HepG2 (cell line): ENCODE results near the gene C3orf22. TPM values are rescaled to one million over a fixed set of nuclear protein-coding genes. Genes with fewer than 3 reads are reported as not detected.
A peak's percentile ranks its signal among the peaks of the same experiment; 100 is the strongest.

Experiments used
- CC2D1A ChIP-seq: sonication (generic); formaldehyde crosslinking; IDR thresholded peaks from 2 replicates; pipeline ENCODE4 v1.8.1; 2023; ENCODE audit warnings: mild to moderate bottlenecking, missing genetic modification reagents
- CENPX ChIP-seq: sonication (generic); formaldehyde crosslinking; IDR thresholded peaks from 2 replicates; pipeline ENCODE4 v1.9.0; 2021; ENCODE audit warnings: mild to moderate bottlenecking, missing genetic modification reagents, moderate library complexity
- CHD4 ChIP-seq: fragments of 200-600 bp; sonication (generic); IDR thresholded peaks from 2 replicates; pipeline ENCODE4 v1.7.0; 2017; ENCODE audit warnings: mild to moderate bottlenecking, low read length, borderline replicate concordance
- IKZF4 ChIP-seq: sonication (generic); formaldehyde crosslinking; IDR thresholded peaks from 2 replicates; pipeline ENCODE4 v1.5.1; 2020; ENCODE audit warnings: borderline replicate concordance, mild to moderate bottlenecking, low read depth, missing genetic modification reagents; ENCODE audit errors: not compliant biosample characterization
- POLR2G ChIP-seq: fragments of 200-400 bp; formaldehyde crosslinking; IDR thresholded peaks from 2 replicates; pipeline ENCODE4 v1.6.1; 2018; ENCODE audit warnings: mild to moderate bottlenecking, low read depth, low read length, moderate library complexity
- RNF219 ChIP-seq: sonication (generic); formaldehyde crosslinking; IDR thresholded peaks from 2 replicates; pipeline ENCODE4 v1.5.0; 2020; ENCODE audit warnings: mild to moderate bottlenecking, missing genetic modification reagents
- SKI ChIP-seq: fragments of 450-650 bp; IDR thresholded peaks from one replicate; pipeline ENCODE4 v1.6.1; 2018; ENCODE audit warnings: mild to moderate bottlenecking; ENCODE audit not compliant: partially characterized antibody
- SMARCE1 ChIP-seq: fragments of 450-650 bp; IDR thresholded peaks from 2 replicates; pipeline ENCODE4 v1.6.1; 2017; ENCODE audit warnings: borderline replicate concordance
- TARDBP ChIP-seq: sonication (generic); formaldehyde crosslinking; IDR thresholded peaks from 2 replicates; pipeline ENCODE4 v1.8.0; 2022; ENCODE audit warnings: mild to moderate bottlenecking, missing genetic modification reagents
- XBP1 ChIP-seq: sonication (generic); formaldehyde crosslinking; IDR thresholded peaks from 2 replicates; pipeline ENCODE4 v1.5.0; 2020; ENCODE audit warnings: missing genetic modification reagents
- ZHX1 ChIP-seq: sonication (generic); formaldehyde crosslinking; IDR thresholded peaks from 2 replicates; pipeline ENCODE4 v1.8.1; 2022; ENCODE audit warnings: low read depth, mild to moderate bottlenecking, missing genetic modification reagents
- ZNF501 ChIP-seq: sonication (generic); formaldehyde crosslinking; IDR thresholded peaks from 2 replicates; pipeline ENCODE4 v1.5.1; 2020; ENCODE audit warnings: mild to moderate bottlenecking, moderate library complexity, missing genetic modification reagents
- ZNF646 ChIP-seq: sonication (generic); formaldehyde crosslinking; IDR thresholded peaks from 2 replicates; pipeline ENCODE4 v1.9.0; 2021; ENCODE audit warnings: mild to moderate bottlenecking, missing genetic modification reagents
- ZNF691 ChIP-seq: sonication (generic); formaldehyde crosslinking; IDR thresholded peaks from 2 replicates; pipeline ENCODE4 v1.4.0; 2020; ENCODE audit warnings: missing genetic modification reagents, low read depth, mild to moderate bottlenecking, borderline replicate concordance
- ZNF83 ChIP-seq: sonication (generic); formaldehyde crosslinking; IDR thresholded peaks from 2 replicates; pipeline ENCODE4 v1.4.0; 2020; ENCODE audit warnings: missing genetic modification reagents, mild to moderate bottlenecking, borderline replicate concordance
- polyA plus RNA-seq, 8 experiments: library from polyadenylated mRNA; depleted of rRNA in 3 of 8; stranded (reverse) in 7 of 8; unstranded in 1 of 8; fragments of >200 nt; fragmentation: Illumina TruSeq in 4 of 8; extraction: Trizol in 4 of 8; gene quantifications; 2 replicates each; pipeline versions ENCODE4 v1.2.1 to v1.2.3, GENCODE V29; 2011 to 2016; ENCODE audit warnings: low read depth in 4 of 8, missing spikeins in 1 of 8, mixed read lengths in 1 of 8; ENCODE audit not compliant: insufficient read depth in 1 of 8
- total RNA-seq, 5 experiments: library from RNA; depleted of rRNA; stranded (reverse); fragments of >200 nt; fragmentation: Illumina TruSeq; extraction: Trizol; gene quantifications; 2 replicates each; pipeline ENCODE4 v1.2.3, GENCODE V29; 2016; ENCODE audit warnings: low read depth in 1 of 5

The C3orf22 gene
- total and polyA plus RNA-seq, 2 of the 13 experiments (the other 11 are each of a cell fraction or from before 2014, with no cell fraction given) = not detected

DNA sequence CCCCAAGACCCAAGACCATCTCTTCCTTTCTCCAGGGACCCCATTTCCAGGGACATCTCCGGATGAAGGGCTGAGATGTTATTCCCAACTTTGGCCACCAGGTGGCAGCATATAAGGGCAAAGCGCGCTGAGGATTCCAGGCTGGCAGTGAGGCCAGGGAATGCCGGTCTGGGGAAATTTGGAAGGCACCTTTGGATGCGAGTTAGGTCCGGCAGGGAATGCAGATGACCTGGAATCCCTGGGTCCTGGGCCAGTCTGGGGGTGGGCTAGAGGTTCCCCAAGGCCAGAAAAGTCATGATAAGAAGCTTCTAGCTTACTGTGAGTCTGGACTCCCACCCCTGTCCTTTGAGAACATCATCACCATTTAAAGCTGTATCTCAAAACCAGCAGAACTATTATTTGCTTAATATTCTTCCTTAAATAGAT is 36.4 kb downstream of the C3orf22 start (continued):
- TF ChIP-seq ZNF691 (CRISPR knock-in tag) (no peak), RNF219 (CRISPR knock-in tag) (no peak), XBP1 (CRISPR knock-in tag) (no peak), CC2D1A (CRISPR knock-in tag) (no peak), TARDBP (CRISPR knock-in tag) (0 out of 2 replicates have a peak, but pooled peaks have one; percentile 58), SMARCE1 (no peak), SKI (no peak), ZNF501 (CRISPR knock-in tag) (no peak), IKZF4 (no peak), CENPX (CRISPR knock-in tag) (no peak), CHD4 (no peak), ZNF83 (CRISPR knock-in tag) (no peak), ZNF646 (CRISPR knock-in tag) (no peak), POLR2G (0 out of 2 replicates have a peak, but pooled peaks have one; percentile 38), ZHX1 (CRISPR knock-in tag) (no peak)
